DMS 273 (cell line): ENCODE data around the gene CD79B.
A peak's percentile ranks its signal among the peaks of the same experiment; 100 is the strongest.
"Not testable (repeated sequence)": the region's sequence is repeated elsewhere in the genome, so short reads cannot be mapped to it uniquely, and the experiment has no call there.

Source experiments
- DNase-seq: peaks from one replicate; lab custom pipeline; 2025; ENCODE audit not compliant: unreplicated experiment; lab: John Stamatoyannopoulos, UW

CD79B gene

GRCh38 chr17:63915753-63916152, 16.4 kb downstream of the CD79B start:
- DNase-seq: not testable (repeated sequence)

- DNase-seq: no peak
Observed at GRCh38 chr17:63914471-63914870, 17.7 kb downstream of the CD79B start.

GRCh38 chr17:63911657-63912100, 20.5 kb downstream of the CD79B start:
- DNase-seq: peak; percentile 66

- DNase-seq: no peak
Observed at GRCh38 chr17:63911041-63911635, 21.0 kb downstream of the CD79B start, which contains the start of gene CSHL1. CSHL1 (minus strand) TSS chr17:63911258; CDS start chr17:63911196, 62 bp downstream.

GRCh38 chr17:63910096-63910495, 22.0 kb downstream of the CD79B start:
- no peak for DNase-seq

GRCh38 chr17:63909586-63909985, 22.5 kb downstream of the CD79B start:
- DNase-seq: not testable (repeated sequence)

GRCh38 chr17:63907161-63907778, 24.9 kb downstream of the CD79B start:
- DNase-seq: peak; percentile 69

- DNase-seq: not testable (repeated sequence)
Observed at GRCh38 chr17:63904796-63905195, 27.3 kb downstream of the CD79B start.

- peak; percentile 31 for DNase-seq
Observed at GRCh38 chr17:63903787-63904201, 28.3 kb downstream of the CD79B start.

- peak; percentile 94 for DNase-seq
Observed at GRCh38 chr17:63901971-63902370, 30.2 kb downstream of the CD79B start.

GRCh38 chr17:63898899-63899798, 33.0 kb downstream of the CD79B start:
- DNase-seq: not testable (repeated sequence)

GRCh38 chr17:63896524-63897354, 35.4 kb downstream of the CD79B start, which contains the start of gene CSH1:
CSH1 (minus strand) TSS chr17:63896574; CDS start chr17:63896511, 63 bp downstream.
- not testable (repeated sequence) for DNase-seq

GRCh38 chr17:63894821-63895220, 37.3 kb downstream of the CD79B start:
- not testable (repeated sequence) for DNase-seq

- DNase-seq: not testable (repeated sequence)
Observed at GRCh38 chr17:63894021-63894420, 38.1 kb downstream of the CD79B start.

GRCh38 chr17:63892316-63893037, 39.7 kb downstream of the CD79B start:
- DNase-seq: not testable (repeated sequence)

- peak; percentile 84 for DNase-seq
Observed at GRCh38 chr17:63889026-63889848, 42.9 kb downstream of the CD79B start.

- DNase-seq: not testable (repeated sequence)
Observed at GRCh38 chr17:63885119-63885518, 47.0 kb downstream of the CD79B start.

GRCh38 chr17:63882626-63883126, 49.5 kb downstream of the CD79B start:
- not testable (repeated sequence) for DNase-seq
